Muscle of leg (tissue), 11 donors: Measurements from ENCODE around the gene KLHL29. TPM values are rescaled to one million over a fixed set of nuclear protein-coding genes. Genes with fewer than 3 reads are reported as not detected.

Experiments
- DNase-seq: peaks from one replicate; pipeline ENCODE4 v3.0.0; 2013
- H3K27ac ChIP-seq: one replicate; pipeline ENCODE4 v1.5.1; 2013; ENCODE audit warnings: mild to moderate bottlenecking, low read length, control low read depth
- H3K27me3 ChIP-seq: one replicate; pipeline ENCODE4 v1.6.1; 2013; ENCODE audit warnings: low read length; ENCODE audit not compliant: control insufficient read depth, insufficient read depth
- H3K36me3 ChIP-seq: one replicate; pipeline ENCODE4 v1.6.1; 2013; ENCODE audit warnings: low read length; ENCODE audit not compliant: control insufficient read depth, insufficient read depth
- H3K4me1 ChIP-seq: one replicate; pipeline ENCODE4 v1.6.1; 2013; ENCODE audit warnings: low read length; ENCODE audit not compliant: control insufficient read depth, insufficient read depth
- H3K4me3 ChIP-seq: one replicate; pipeline ENCODE4 v1.5.1; 2013; ENCODE audit warnings: low read length, control low read depth
- H3K9me3 ChIP-seq: replicated peaks from 2 replicates; pipeline ENCODE4 v1.6.1; 2013; ENCODE audit warnings: low read depth, low read length; ENCODE audit not compliant: control insufficient read depth
- WGBS: methylation state at CpG from one replicate; pipeline ENCODE4 v1.1.5; 2013; ENCODE audit warnings: missing lambda C conversion rate; ENCODE audit not compliant: insufficient coverage; 5-methylcytosine and 5-hydroxymethylcytosine counted together
- polyA plus RNA-seq, 8 donors: library from polyadenylated mRNA; unstranded; fragments of 120-200 nt; gene quantifications; one replicate each; pipeline versions ENCODE4 v1.2.1 to v1.2.3, GENCODE V29; 2013; ENCODE audit warnings: inconsistent platforms in 1 of 8, low replicate concordance in 1 of 8; ENCODE audit not compliant: insufficient read length in 8 of 8, insufficient read depth in 1 of 8
- total RNA-seq: library from RNA; stranded (reverse); fragments of 120-200 nt; gene quantifications from one replicate; pipeline ENCODE4 v1.2.4, GENCODE V29; 2013

KLHL29 gene
- total and polyA plus RNA-seq, 9 donors: 4.7 to 9.7 (median 7.3) TPM

DNA sequence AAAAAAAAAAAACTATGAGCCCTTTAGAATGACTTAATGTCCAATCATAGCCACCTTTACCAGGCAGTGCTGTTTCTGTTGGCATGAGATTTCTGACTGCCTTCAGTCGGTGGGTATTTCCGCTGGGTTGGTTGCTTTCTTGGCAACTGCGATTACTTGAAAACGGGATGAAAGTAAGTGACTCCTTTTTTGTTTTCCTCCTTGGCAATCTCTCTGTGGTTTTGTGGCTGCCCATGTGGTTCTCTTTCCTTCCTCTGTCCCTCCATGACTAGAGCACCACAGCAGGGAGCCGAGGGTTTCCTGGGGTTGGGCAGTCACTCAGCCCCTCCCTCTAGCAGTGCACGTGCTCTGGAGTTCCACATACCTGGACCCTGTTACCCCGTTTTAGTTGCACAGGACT lies 112.1 kb downstream of the KLHL29 start:
- no peak overlapping the region for H3K27ac ChIP-seq
- 57% methylated on average over 4 of the region's 7 CpGs for WGBS
- DNase-seq: no peak

GRCh38 chr2:23497536-23497935 lies 112.6 kb downstream of the KLHL29 start:
- Histone ChIP-seq H3K27me3 (peaks cover 10% of the 10 kb centered on the region), H3K9me3 (no peaks in the 10 kb centered on the region), H3K36me3 (no peaks in the 10 kb centered on the region), H3K4me3 (no peak overlapping the region), H3K4me1 (peaks cover 52% of the 10 kb centered on the region), H3K27ac (no peak overlapping the region)
- 48% methylated on average over 5 of the region's 6 CpGs for WGBS
- no peak for DNase-seq

More for the DNA sequence above, 112.1 kb downstream of the KLHL29 start:
- no peak overlapping the region for H3K4me3 ChIP-seq
- H3K36me3 ChIP-seq: no peaks in the 10 kb centered on the region
- H3K27me3 ChIP-seq: peaks cover 10% of the 10 kb centered on the region
- peaks cover 49% of the 10 kb centered on the region for H3K4me1 ChIP-seq
- no peaks in the 10 kb centered on the region for H3K9me3 ChIP-seq

GRCh38 chr2:23498943-23499342 lies 114.0 kb downstream of the KLHL29 start:
- H3K4me1 ChIP-seq: peaks cover 54% of the 10 kb centered on the region
- H3K27me3 ChIP-seq: peaks cover 7% of the 10 kb centered on the region
- peak; percentile 79 for DNase-seq
- no peaks in the 10 kb centered on the region for H3K36me3 ChIP-seq
- no peak overlapping the region for H3K4me3 ChIP-seq
- 25% methylated on average over 5 of the region's 7 CpGs for WGBS
- no peaks in the 10 kb centered on the region for H3K9me3 ChIP-seq
- peak overlapping the region; percentile 77 for H3K27ac ChIP-seq

GRCh38 chr2:23499439-23499838 lies 114.5 kb downstream of the KLHL29 start:
- Histone ChIP-seq H3K4me1 (peaks cover 55% of the 10 kb centered on the region), H3K4me3 (no peak overlapping the region), H3K9me3 (no peaks in the 10 kb centered on the region), H3K27me3 (peaks cover 5% of the 10 kb centered on the region), H3K36me3 (no peaks in the 10 kb centered on the region), H3K27ac (peak overlapping the region; percentile 77)
- DNase-seq: peak; percentile 61
- 53% methylated on average over 5 of the region's 8 CpGs for WGBS

- no peak overlapping the region for H3K4me3 ChIP-seq
- DNase-seq: no peak
- 93% methylated on average over 11 of the region's 12 CpGs for WGBS
- H3K27ac ChIP-seq: no peak overlapping the region
- H3K4me1 ChIP-seq: peaks cover 47% of the 10 kb centered on the region
- no peaks in the 10 kb centered on the region for H3K36me3 ChIP-seq
- H3K9me3 ChIP-seq: no peaks in the 10 kb centered on the region
- peaks cover 7% of the 10 kb centered on the region for H3K27me3 ChIP-seq
These were observed 115.9 kb downstream of the KLHL29 start for GRCh38 chr2:23500836-23501235.

GRCh38 chr2:23502096-23502495 lies 117.1 kb downstream of the KLHL29 start:
- Histone ChIP-seq H3K9me3 (no peaks in the 10 kb centered on the region), H3K4me3 (no peak overlapping the region), H3K36me3 (no peaks in the 10 kb centered on the region), H3K27ac (no peak overlapping the region), H3K4me1 (peaks cover 50% of the 10 kb centered on the region), H3K27me3 (peaks cover 7% of the 10 kb centered on the region)
- WGBS: 50% methylated on average over 8 of the region's 15 CpGs
- no peak for DNase-seq

DNA sequence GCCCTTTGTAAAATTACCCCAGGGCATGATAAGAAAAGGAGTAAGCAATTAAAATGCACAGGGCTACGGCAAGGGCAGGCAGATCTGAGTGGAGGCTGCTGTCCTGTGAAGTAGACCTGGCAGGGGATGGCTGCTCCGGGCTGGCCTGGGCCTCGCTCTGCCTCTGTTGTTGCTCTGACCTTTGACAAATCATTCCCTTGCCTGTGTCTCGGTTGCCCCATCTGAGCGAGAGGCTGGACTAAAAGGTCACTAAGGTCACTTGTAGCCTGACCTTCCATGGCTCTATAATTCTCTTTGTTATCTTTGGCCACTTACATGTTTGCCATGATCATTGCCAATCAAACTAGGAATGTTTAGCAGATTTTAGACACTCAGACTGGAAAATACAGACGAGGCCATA lies 118.1 kb downstream of the KLHL29 start:
- Histone ChIP-seq H3K4me1 (peaks cover 50% of the 10 kb centered on the region), H3K36me3 (no peaks in the 10 kb centered on the region), H3K9me3 (no peaks in the 10 kb centered on the region), H3K27ac (no peak overlapping the region), H3K4me3 (no peak overlapping the region), H3K27me3 (peaks cover 7% of the 10 kb centered on the region)
- DNase-seq: no peak
- 71% methylated on average over 6 of the region's 6 CpGs for WGBS

DNA sequence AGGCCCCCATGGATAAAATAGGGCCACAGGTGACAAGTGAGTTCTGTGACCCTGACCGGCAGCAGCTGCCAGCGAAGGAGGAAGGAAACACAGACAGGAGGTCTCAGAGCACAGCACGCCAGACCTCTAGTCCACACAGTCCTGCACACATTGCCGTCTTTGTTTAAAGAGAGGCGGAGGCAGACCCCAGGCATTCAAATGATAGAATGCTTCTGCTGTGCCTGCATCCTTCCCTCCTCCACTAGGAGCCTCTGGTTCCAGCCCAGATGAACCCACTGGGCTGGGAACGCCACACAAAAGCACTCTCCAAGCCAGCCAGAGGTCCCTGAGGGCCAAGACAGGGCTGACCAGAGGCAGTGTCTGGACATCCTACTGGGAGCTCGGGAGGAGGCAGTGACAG lies 118.7 kb downstream of the KLHL29 start:
- 58% methylated on average over 4 of the region's 7 CpGs for WGBS

GRCh38 chr2:23504591-23504990 lies 119.6 kb downstream of the KLHL29 start:
- no peak overlapping the region for H3K4me3 ChIP-seq
- WGBS: 89% methylated on average over 6 of the region's 8 CpGs
- no peak overlapping the region for H3K27ac ChIP-seq
- no peak for DNase-seq
- H3K4me1 ChIP-seq: peaks cover 41% of the 10 kb centered on the region
- no peaks in the 10 kb centered on the region for H3K36me3 ChIP-seq
- H3K27me3 ChIP-seq: peaks cover 3% of the 10 kb centered on the region
- no peaks in the 10 kb centered on the region for H3K9me3 ChIP-seq

More for the DNA sequence above, 118.7 kb downstream of the KLHL29 start:
- no peak overlapping the region for H3K4me3 ChIP-seq
- H3K27ac ChIP-seq: no peak overlapping the region
- H3K9me3 ChIP-seq: no peaks in the 10 kb centered on the region
- no peaks in the 10 kb centered on the region for H3K36me3 ChIP-seq
- DNase-seq: no peak
- H3K4me1 ChIP-seq: peaks cover 49% of the 10 kb centered on the region
- H3K27me3 ChIP-seq: peaks cover 7% of the 10 kb centered on the region

DNA sequence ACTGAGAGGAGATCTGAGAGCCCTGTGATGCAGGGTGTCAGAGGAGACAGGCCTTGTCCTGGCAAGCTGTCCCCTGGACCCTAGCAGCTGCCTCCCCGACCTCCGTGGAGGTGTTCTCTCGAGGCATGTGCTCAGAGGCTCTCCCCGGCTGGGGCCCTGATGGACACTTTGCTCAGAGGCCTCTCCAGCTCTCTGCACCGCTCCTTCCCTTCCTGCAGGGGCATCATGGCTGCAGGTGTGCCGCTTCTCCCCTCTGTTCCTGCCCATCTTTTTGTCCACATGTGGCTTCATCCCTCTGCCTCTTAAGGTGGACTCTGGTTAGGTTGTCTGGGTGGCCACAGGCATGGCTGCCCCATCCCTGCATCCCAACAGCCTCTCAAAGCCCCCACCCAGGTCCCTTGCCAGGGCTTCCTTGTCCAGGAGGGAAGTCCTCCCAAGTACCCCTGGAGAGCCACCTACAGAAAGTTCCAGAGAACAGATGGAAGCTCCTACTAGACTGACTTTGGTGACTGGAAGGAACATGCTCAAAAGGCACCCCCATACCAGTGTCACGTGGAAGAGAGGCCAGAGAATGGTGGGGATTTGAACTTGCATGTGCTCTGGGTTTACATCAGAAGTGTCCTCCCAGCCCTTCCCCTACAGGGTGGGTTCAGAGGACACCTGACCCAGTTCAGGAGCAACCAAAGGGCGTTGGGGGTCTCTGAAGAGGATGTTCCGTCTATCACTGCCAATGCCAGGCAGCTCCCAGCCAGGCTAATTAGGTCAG lies 120.4 kb downstream of the KLHL29 start:
- Histone ChIP-seq H3K27ac (no peak overlapping the region), H3K36me3 (no peaks in the 10 kb centered on the region), H3K4me3 (no peak overlapping the region), H3K27me3 (peaks cover 5% of the 10 kb centered on the region), H3K9me3 (no peaks in the 10 kb centered on the region), H3K4me1 (peaks cover 44% of the 10 kb centered on the region)
- no peak for DNase-seq
- WGBS: 80% methylated on average over 6 of the region's 9 CpGs
